ENCODE results near the gene STK17A. TPM values are rescaled to one million over a fixed set of nuclear protein-coding genes. Genes with fewer than 3 reads are reported as not detected.

Gene STK17A
- polyA plus RNA-seq, 1 donor from 2014 or later: 7.9 TPM

DNA sequence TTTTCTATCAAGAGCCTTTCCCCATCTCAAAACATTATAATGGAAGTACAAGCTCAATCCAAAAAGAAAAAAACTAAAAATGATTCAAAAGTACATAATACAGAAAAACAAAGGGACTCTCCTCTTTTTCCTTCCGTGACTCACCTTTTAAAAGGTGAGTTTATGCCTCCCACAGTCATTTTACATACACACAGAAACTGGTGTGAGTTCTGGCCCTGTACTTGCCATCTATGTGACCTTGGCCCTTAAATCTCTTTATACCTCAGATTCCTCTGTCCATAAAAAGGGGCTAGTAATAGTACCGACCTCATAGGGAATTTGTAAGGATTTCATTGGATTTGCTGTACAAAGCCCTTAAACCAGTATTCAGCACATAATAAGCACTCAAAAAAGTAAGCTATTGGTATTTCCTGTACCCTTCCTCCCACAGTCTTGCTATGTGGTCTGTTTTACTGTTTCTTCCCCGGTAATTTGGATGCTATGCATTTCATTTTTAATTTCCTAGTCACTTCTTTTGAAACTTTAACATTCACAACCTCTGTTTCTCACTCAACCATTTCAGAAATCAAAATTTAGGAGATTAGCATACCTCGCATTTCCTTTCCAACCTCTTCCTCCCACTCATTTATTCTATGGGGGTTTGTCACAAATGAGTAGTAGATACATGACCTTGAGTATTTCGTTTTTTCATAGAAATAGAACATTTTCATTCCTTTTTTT, 39.0 kb downstream of the STK17A start:
- no peaks in the 10 kb centered on the region for H4K20me1 ChIP-seq (ENCODE audit: insufficient read depth)
- H3K9me3 ChIP-seq (ENCODE audit: low read length): no peaks in the 10 kb centered on the region
- H3K4me3 ChIP-seq (ENCODE audit: low read length): no peak overlapping the region
- H3K9ac ChIP-seq (ENCODE audit: low read length): no peak overlapping the region
- H2AFZ ChIP-seq (ENCODE audit: low read depth, low read length): no peak overlapping the region
- no peaks in the 10 kb centered on the region for H3K36me3 ChIP-seq (ENCODE audit: insufficient read depth, low read length)
- H3F3A ChIP-seq (ENCODE audit: insufficient read depth, low read length, poor library complexity, severe bottlenecking): no peaks in the 10 kb centered on the region
- H3K4me2 ChIP-seq (ENCODE audit: low read length): no peak overlapping the region
- no peaks in the 10 kb centered on the region for H3K79me2 ChIP-seq (replicated peaks; ENCODE audit: insufficient read depth, low read length)
- H3K27ac ChIP-seq (ENCODE audit: low read length): no peak overlapping the region
- H3K27me3 ChIP-seq (ENCODE audit: insufficient read depth, low read depth, low read length): no peaks in the 10 kb centered on the region
- TF ChIP-seq TAF1 (IDR thresholded peaks at IDR 0.05; ENCODE audit: low read depth) (no peak), EZH2 (IDR thresholded peaks at IDR 0.05; ENCODE audit: borderline replicate concordance, insufficient read depth, low read length, poor library complexity, severe bottlenecking) (no peak), SMC3 (conservative IDR thresholded peaks at IDR 0.05; ENCODE audit: poor library complexity) (no peak), MXI1 (conservative IDR thresholded peaks at IDR 0.05; ENCODE audit: poor library complexity, severe bottlenecking) (no peak), POLR2AphosphoS5 (IDR thresholded peaks at IDR 0.05) (no peak), EP300 (conservative IDR thresholded peaks at IDR 0.05; ENCODE audit: poor library complexity, severe bottlenecking) (no peak), RAD21 (conservative IDR thresholded peaks at IDR 0.05) (no peak)
- TF ChIP-seq, protein P1, sequence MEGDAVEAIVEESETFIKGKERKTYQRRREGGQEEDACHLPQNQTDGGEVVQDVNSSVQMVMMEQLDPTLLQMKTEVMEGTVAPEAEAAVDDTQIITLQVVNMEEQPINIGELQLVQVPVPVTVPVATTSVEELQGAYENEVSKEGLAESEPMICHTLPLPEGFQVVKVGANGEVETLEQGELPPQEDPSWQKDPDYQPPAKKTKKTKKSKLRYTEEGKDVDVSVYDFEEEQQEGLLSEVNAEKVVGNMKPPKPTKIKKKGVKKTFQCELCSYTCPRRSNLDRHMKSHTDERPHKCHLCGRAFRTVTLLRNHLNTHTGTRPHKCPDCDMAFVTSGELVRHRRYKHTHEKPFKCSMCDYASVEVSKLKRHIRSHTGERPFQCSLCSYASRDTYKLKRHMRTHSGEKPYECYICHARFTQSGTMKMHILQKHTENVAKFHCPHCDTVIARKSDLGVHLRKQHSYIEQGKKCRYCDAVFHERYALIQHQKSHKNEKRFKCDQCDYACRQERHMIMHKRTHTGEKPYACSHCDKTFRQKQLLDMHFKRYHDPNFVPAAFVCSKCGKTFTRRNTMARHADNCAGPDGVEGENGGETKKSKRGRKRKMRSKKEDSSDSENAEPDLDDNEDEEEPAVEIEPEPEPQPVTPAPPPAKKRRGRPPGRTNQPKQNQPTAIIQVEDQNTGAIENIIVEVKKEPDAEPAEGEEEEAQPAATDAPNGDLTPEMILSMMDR (IDR thresholded peaks at IDR 0.05; ENCODE audit: poor library complexity, severe bottlenecking): no peak
- TF ChIP-seq, protein P2, sequence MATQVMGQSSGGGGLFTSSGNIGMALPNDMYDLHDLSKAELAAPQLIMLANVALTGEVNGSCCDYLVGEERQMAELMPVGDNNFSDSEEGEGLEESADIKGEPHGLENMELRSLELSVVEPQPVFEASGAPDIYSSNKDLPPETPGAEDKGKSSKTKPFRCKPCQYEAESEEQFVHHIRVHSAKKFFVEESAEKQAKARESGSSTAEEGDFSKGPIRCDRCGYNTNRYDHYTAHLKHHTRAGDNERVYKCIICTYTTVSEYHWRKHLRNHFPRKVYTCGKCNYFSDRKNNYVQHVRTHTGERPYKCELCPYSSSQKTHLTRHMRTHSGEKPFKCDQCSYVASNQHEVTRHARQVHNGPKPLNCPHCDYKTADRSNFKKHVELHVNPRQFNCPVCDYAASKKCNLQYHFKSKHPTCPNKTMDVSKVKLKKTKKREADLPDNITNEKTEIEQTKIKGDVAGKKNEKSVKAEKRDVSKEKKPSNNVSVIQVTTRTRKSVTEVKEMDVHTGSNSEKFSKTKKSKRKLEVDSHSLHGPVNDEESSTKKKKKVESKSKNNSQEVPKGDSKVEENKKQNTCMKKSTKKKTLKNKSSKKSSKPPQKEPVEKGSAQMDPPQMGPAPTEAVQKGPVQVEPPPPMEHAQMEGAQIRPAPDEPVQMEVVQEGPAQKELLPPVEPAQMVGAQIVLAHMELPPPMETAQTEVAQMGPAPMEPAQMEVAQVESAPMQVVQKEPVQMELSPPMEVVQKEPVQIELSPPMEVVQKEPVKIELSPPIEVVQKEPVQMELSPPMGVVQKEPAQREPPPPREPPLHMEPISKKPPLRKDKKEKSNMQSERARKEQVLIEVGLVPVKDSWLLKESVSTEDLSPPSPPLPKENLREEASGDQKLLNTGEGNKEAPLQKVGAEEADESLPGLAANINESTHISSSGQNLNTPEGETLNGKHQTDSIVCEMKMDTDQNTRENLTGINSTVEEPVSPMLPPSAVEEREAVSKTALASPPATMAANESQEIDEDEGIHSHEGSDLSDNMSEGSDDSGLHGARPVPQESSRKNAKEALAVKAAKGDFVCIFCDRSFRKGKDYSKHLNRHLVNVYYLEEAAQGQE (IDR thresholded peaks at IDR 0.05; ENCODE audit: borderline replicate concordance): no peak
- no peaks in the 10 kb centered on the region for H3K9me2 ChIP-seq (ENCODE audit: insufficient read depth, low read length)

DNA sequence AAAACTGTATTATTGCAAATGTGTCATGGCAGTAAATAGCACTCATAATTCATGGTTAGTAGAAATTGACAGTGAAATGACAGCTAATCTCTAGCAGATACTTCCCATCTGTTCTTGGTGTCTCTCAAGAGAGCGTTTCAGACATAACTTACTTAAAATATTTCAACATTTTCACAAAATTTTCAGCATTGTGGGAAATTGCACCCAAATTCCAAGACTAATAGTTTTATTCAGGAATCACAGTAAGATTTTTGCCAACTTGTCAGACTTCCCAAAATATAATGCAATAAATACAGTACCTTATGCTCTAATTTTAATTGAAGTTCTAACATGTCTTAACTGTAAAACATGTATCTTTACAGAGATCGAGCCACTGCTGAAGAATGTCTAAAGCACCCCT, 41.2 kb downstream of the STK17A start:
- TF ChIP-seq EP300 (conservative IDR thresholded peaks at IDR 0.05; ENCODE audit: poor library complexity, severe bottlenecking) (no peak), EZH2 (IDR thresholded peaks at IDR 0.05; ENCODE audit: borderline replicate concordance, insufficient read depth, low read length, poor library complexity, severe bottlenecking) (no peak), TAF1 (IDR thresholded peaks at IDR 0.05; ENCODE audit: low read depth) (no peak), MXI1 (conservative IDR thresholded peaks at IDR 0.05; ENCODE audit: poor library complexity, severe bottlenecking) (no peak), RAD21 (conservative IDR thresholded peaks at IDR 0.05) (no peak), SMC3 (conservative IDR thresholded peaks at IDR 0.05; ENCODE audit: poor library complexity) (no peak), POLR2AphosphoS5 (IDR thresholded peaks at IDR 0.05) (no peak)
- TF ChIP-seq, protein P2 (IDR thresholded peaks at IDR 0.05; ENCODE audit: borderline replicate concordance): no peak
- TF ChIP-seq, protein P1 (IDR thresholded peaks at IDR 0.05; ENCODE audit: poor library complexity, severe bottlenecking): no peak
- no peak overlapping the region for H3K4me3 ChIP-seq (ENCODE audit: low read length)
- no peaks in the 10 kb centered on the region for H3K36me3 ChIP-seq (ENCODE audit: insufficient read depth, low read length)
- no peaks in the 10 kb centered on the region for H3K79me2 ChIP-seq (replicated peaks; ENCODE audit: insufficient read depth, low read length)
- no peaks in the 10 kb centered on the region for H3K27me3 ChIP-seq (ENCODE audit: insufficient read depth, low read depth, low read length)
- H3F3A ChIP-seq (ENCODE audit: insufficient read depth, low read length, poor library complexity, severe bottlenecking): no peaks in the 10 kb centered on the region
- no peaks in the 10 kb centered on the region for H3K9me2 ChIP-seq (ENCODE audit: insufficient read depth, low read length)
- H4K20me1 ChIP-seq (ENCODE audit: insufficient read depth): no peaks in the 10 kb centered on the region
- H3K27ac ChIP-seq (ENCODE audit: low read length): no peak overlapping the region
- no peak overlapping the region for H3K9ac ChIP-seq (ENCODE audit: low read length)
- H3K9me3 ChIP-seq (ENCODE audit: low read length): no peaks in the 10 kb centered on the region
- no peak overlapping the region for H3K4me2 ChIP-seq (ENCODE audit: low read length)
- H2AFZ ChIP-seq (ENCODE audit: low read depth, low read length): no peak overlapping the region
